ENCODE results near the gene MAPK9.

MAPK9 gene

DNA sequence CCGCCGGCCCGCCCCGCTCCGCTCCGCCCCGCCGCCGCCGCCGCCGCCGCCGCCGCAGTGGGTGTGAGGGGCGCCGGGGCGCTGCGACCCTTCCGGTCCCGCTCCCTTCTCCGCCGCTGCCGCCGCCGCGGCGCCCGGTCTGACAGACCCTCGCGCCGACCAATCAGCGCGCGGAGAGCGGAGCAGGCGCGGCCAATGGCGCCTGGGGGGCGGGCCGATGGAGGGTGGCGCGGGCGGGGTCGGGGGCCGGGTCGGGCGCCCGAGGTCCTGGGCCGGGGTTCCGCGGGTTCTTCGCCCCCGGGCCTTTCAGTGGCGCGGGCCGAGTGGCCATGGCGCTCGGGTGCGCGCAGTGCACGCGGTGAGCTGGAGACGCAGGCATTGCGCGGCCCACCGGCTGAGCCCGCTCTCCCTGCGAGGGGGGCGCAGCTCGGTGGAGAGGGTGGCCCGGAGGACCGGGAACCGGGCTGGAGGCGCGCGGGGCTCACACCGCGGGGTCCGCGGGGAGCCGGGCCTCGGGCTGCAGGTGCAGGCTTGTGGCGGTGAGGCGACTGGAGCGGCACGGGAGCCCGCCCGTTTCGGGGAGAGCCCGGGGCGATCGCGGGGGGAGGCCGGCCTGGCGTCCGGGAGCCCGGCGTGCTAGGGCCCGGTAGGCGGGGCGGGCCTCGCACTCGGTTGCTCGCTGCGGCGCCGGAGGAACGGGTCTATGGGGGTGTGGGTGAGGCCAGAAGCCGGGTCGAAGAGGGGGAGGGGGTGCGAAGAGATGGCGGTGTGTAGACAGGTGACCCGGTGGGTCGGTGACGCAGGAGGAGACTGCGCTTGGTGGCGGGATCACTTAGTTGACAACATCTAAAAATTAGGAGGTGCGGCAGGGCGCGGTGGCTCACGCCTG is at the start of gene MAPK9:
MAPK9 (minus strand) TSS at position 141 of the 889 bp plus-strand sequence. CDS start 11,522 bp downstream, outside the sequence.
- no peaks in the 10 kb centered on the region for H3K27me3 ChIP-seq (ENCODE audit: control insufficient read depth in 1 of 2, insufficient read depth in 2 of 2, low read length in 2 of 2)
- H3K36me3 ChIP-seq (ENCODE audit: control insufficient read depth in 2 of 2, insufficient read depth in 2 of 2, low read length in 2 of 2) = no peaks in the 10 kb centered on the region
- H3K4me1 ChIP-seq (ENCODE audit: control insufficient read depth, insufficient read depth, low read length) = peaks cover 24% of the 10 kb centered on the region
- H3K4me3 ChIP-seq (ENCODE audit: low read length in 2 of 2) = peak within 1 kb of the TSS; percentile 67 to 83
- peak within 1 kb of the TSS; percentile 55 for H3K27ac ChIP-seq (ENCODE audit: low read length)
- H3K9me3 ChIP-seq (ENCODE audit: control insufficient read depth in 2 of 2, low read length in 2 of 2) = no peaks in the 10 kb centered on the region
- H3K9ac ChIP-seq (ENCODE audit: low read length in 2 of 2) = peak within 1 kb of the TSS; percentile 64 to 73

DNA sequence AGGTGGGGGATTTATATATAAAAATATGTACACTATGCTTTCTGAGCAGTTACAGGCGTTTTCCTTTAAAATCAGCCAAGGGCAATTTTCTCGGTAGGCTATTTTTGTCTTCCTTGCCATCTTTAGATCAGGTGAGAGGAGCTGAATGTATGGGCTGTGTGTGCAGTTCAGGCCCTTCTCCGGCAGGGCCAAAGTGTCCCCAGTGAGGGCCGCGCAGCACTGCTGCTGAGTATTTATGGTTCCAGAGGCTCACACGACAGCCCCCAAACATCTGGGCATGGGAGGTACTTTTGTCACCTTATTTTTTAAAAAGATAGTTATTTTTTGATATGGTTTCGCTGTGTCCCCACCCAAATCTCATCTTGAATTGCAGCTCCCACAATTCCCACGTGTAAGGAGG is 49.7 kb upstream of the MAPK9 start:
- Histone ChIP-seq H3K9me3 (ENCODE audit: control insufficient read depth in 2 of 2, low read length in 2 of 2) (no peaks in the 10 kb centered on the region), H3K4me3 (ENCODE audit: low read length in 2 of 2) (no peak overlapping the region), H3K4me1 (ENCODE audit: control insufficient read depth, insufficient read depth, low read length) (peaks cover 22% of the 10 kb centered on the region), H3K27ac (ENCODE audit: low read length) (no peak overlapping the region), H3K9ac (ENCODE audit: low read length in 2 of 2) (no peak overlapping the region), H3K27me3 (ENCODE audit: control insufficient read depth in 1 of 2, insufficient read depth in 2 of 2, low read length in 2 of 2) (no peaks in the 10 kb centered on the region), H3K36me3 (ENCODE audit: control insufficient read depth in 2 of 2, insufficient read depth in 2 of 2, low read length in 2 of 2) (peaks cover 0 to 4% of the 10 kb centered on the region in 2 donors)

DNA sequence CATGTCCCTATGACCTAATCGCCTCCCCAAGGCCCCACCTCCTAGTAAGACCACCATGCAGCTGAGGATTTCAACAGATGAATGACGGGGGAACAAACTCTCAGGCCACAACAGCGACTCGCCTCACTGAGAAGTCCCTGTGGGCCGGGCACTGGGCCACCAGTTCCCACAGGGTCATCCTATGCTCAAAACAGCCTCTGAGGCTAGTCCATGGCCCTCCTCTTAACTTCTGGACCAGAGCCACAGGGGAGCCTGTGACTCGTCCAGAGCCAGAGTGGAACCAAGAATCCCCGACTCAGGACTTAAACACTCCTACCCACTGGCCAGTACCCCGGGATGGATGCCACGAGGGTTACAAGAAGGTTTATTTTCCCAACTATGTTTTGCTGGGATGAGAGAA is 49.0 kb upstream of the MAPK9 start:
- H3K27ac ChIP-seq (ENCODE audit: low read length) = no peak overlapping the region
- peaks cover 22% of the 10 kb centered on the region for H3K4me1 ChIP-seq (ENCODE audit: control insufficient read depth, insufficient read depth, low read length)
- no peaks in the 10 kb centered on the region for H3K27me3 ChIP-seq (ENCODE audit: control insufficient read depth in 1 of 2, insufficient read depth in 2 of 2, low read length in 2 of 2)
- peaks cover 6% of the 10 kb centered on the region in 2 donors for H3K36me3 ChIP-seq (ENCODE audit: control insufficient read depth in 2 of 2, insufficient read depth in 2 of 2, low read length in 2 of 2)
- H3K4me3 ChIP-seq (ENCODE audit: low read length in 2 of 2) = no peak overlapping the region
- no peaks in the 10 kb centered on the region for H3K9me3 ChIP-seq (ENCODE audit: control insufficient read depth in 2 of 2, low read length in 2 of 2)
- no peak overlapping the region for H3K9ac ChIP-seq (ENCODE audit: low read length in 2 of 2)

DNA sequence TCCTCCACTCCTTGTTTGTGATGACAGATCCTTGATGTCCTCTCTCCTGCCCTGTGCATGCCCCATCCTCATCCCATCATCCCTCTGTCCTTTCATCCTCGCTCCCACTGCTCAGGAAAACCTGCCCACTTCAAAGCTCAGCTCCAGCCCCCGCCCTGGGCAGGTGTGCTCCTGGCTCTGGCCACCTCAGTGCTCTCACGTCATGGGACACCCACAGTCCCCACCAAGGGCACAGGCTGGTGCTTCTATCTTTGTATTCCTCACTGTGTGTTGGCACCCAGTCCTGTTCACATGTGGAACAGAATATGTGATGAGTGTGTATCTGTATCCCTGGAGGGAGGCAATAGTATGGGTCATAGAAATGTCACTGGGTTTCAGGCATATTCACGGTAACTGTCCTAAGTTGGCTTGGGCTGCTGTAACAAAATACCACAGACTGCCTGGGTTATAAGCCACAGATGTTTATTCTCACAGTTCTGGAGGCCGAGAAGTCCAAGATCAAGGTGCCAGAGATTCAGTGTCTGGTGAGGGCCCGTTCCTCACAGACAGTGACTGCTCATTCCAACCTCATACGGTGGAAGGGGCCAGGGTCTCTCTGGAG is 47.8 kb upstream of the MAPK9 start:
- Histone ChIP-seq H3K4me3 (ENCODE audit: low read length in 2 of 2) (no peak overlapping the region), H3K27me3 (ENCODE audit: control insufficient read depth in 1 of 2, insufficient read depth in 2 of 2, low read length in 2 of 2) (no peaks in the 10 kb centered on the region), H3K36me3 (ENCODE audit: control insufficient read depth in 2 of 2, insufficient read depth in 2 of 2, low read length in 2 of 2) (peaks cover 10 to 12% of the 10 kb centered on the region in 2 donors), H3K9me3 (ENCODE audit: control insufficient read depth in 2 of 2, low read length in 2 of 2) (no peaks in the 10 kb centered on the region), H3K27ac (ENCODE audit: low read length) (no peak overlapping the region), H3K4me1 (ENCODE audit: control insufficient read depth, insufficient read depth, low read length) (peaks cover 22% of the 10 kb centered on the region), H3K9ac (ENCODE audit: low read length in 2 of 2) (no peak overlapping the region)

DNA sequence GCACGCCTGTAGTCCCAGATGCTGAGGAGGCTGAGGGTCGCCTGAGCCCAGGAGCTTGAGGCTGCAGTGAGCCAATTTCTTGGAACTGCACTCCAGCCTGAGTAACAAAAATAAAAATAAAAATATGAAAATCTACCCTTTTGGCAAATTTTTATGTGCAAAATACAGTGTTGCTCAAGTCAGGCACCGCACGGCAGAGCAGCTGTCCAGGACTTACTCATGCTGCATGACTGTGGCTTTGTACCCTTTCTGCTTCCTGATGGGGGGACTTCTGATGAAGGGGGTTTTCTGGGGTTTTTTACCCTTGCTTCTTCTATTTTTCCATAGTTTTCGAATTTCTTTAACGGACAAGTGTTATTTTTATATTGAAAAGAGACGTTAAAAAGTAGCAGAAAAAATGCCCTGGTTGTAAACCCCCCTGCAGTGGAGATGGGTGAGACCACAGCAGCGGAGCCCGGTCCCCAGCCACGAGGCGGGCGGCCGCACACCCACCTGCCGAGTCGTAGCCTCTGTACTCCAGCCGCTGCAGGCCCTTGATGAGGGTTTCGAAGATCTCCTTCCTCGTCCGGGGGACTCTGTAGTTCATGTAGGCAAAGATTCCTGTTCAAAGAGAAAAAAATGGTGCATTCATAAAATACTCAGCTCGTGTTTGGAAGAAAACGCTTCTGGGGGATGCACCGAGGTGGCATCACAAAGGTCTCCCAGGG is 46.3 kb upstream of the MAPK9 start:
- Histone ChIP-seq H3K4me1 (ENCODE audit: control insufficient read depth, insufficient read depth, low read length) (peaks cover 9% of the 10 kb centered on the region), H3K4me3 (ENCODE audit: low read length in 2 of 2) (no peak overlapping the region), H3K36me3 (ENCODE audit: control insufficient read depth in 2 of 2, insufficient read depth in 2 of 2, low read length in 2 of 2) (peaks cover 13 to 19% of the 10 kb centered on the region in 2 donors), H3K27me3 (ENCODE audit: control insufficient read depth in 1 of 2, insufficient read depth in 2 of 2, low read length in 2 of 2) (peaks cover 0 to 6% of the 10 kb centered on the region in 2 donors), H3K9me3 (ENCODE audit: control insufficient read depth in 2 of 2, low read length in 2 of 2) (no peaks in the 10 kb centered on the region), H3K27ac (ENCODE audit: low read length) (no peak overlapping the region), H3K9ac (ENCODE audit: low read length in 2 of 2) (no peak overlapping the region)

DNA sequence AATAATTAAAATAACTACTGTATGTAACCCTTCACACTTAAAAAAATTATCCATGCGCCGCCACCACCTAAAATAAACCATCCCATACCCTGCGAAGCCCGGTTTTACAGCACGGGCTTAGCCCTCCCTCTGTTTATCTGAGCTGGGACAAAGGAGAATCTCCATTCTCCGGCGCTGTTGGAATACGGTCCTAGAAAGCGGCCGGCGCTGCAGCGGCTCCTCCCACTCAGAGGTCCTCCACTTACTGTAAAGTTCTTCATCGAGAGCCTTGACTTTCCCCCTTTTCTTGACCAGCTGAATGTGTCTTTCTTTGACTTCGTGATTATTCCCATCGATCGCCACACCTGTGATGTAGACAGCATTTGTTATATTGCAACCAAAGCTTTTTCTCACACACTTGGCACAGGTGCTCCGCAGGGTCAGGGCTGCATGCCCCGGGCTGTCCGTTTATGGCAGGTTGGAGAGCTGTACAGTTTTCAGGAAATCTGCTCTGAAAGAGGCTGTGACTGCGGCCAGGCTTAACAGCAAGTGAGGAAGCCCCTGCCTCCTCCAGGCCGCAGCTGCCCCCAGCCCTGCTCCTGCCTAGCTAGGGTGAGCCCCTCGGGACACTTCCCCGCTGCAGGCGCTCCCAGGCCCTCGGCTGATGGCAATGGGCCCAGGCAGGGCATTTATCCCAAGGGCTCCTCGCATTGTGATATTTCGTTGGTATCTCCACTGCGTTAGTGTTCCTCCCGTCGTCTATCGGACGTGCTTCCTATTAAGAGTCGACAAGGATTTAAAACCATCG is 44.5 kb upstream of the MAPK9 start:
- Histone ChIP-seq H3K9me3 (ENCODE audit: control insufficient read depth in 2 of 2, low read length in 2 of 2) (no peaks in the 10 kb centered on the region), H3K4me3 (ENCODE audit: low read length in 2 of 2) (no peak overlapping the region), H3K36me3 (ENCODE audit: control insufficient read depth in 2 of 2, insufficient read depth in 2 of 2, low read length in 2 of 2) (peaks cover 13 to 19% of the 10 kb centered on the region in 2 donors), H3K9ac (ENCODE audit: low read length in 2 of 2) (no peak overlapping the region), H3K4me1 (ENCODE audit: control insufficient read depth, insufficient read depth, low read length) (peaks cover 8% of the 10 kb centered on the region), H3K27ac (ENCODE audit: low read length) (no peak overlapping the region), H3K27me3 (ENCODE audit: control insufficient read depth in 1 of 2, insufficient read depth in 2 of 2, low read length in 2 of 2) (peaks cover 0 to 6% of the 10 kb centered on the region in 2 donors)

DNA sequence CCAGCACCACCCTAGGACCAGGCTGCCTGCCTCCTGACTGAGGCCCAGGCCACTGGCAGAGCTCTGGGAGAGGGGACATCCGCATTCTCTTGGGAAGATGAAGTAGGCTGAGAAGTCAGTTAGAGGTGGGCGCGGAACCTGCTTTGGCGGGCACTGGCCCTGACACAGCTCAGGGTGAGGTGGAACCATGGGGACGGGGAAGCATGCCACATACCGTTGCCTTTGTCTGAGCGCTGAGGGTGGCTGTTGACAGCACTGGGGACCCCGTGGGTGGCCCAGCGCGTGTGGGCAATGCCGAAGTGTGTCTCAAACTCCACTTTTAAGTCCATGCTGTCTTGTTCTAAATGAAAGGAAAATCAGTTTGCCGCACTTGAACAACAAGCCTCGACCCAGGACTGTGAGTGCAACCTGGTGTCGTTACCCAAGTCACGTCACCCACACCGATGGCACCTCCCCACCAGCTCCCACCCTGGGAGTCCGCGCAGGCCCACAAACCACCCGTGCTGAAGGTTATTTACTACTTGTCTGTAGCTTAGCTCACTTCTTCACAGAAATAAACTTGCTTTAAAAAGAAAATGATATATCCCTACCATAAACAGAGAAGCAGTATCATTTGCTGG is 43.8 kb upstream of the MAPK9 start:
- H3K27me3 ChIP-seq (ENCODE audit: control insufficient read depth in 1 of 2, insufficient read depth in 2 of 2, low read length in 2 of 2) = peaks cover 0 to 6% of the 10 kb centered on the region in 2 donors
- no peak overlapping the region for H3K4me3 ChIP-seq (ENCODE audit: low read length in 2 of 2)
- H3K4me1 ChIP-seq (ENCODE audit: control insufficient read depth, insufficient read depth, low read length) = peaks cover 8% of the 10 kb centered on the region
- H3K27ac ChIP-seq (ENCODE audit: low read length) = no peak overlapping the region
- no peak overlapping the region for H3K9ac ChIP-seq (ENCODE audit: low read length in 2 of 2)
- no peaks in the 10 kb centered on the region for H3K9me3 ChIP-seq (ENCODE audit: control insufficient read depth in 2 of 2, low read length in 2 of 2)
- H3K36me3 ChIP-seq (ENCODE audit: control insufficient read depth in 2 of 2, insufficient read depth in 2 of 2, low read length in 2 of 2) = peaks cover 13 to 19% of the 10 kb centered on the region in 2 donors

DNA sequence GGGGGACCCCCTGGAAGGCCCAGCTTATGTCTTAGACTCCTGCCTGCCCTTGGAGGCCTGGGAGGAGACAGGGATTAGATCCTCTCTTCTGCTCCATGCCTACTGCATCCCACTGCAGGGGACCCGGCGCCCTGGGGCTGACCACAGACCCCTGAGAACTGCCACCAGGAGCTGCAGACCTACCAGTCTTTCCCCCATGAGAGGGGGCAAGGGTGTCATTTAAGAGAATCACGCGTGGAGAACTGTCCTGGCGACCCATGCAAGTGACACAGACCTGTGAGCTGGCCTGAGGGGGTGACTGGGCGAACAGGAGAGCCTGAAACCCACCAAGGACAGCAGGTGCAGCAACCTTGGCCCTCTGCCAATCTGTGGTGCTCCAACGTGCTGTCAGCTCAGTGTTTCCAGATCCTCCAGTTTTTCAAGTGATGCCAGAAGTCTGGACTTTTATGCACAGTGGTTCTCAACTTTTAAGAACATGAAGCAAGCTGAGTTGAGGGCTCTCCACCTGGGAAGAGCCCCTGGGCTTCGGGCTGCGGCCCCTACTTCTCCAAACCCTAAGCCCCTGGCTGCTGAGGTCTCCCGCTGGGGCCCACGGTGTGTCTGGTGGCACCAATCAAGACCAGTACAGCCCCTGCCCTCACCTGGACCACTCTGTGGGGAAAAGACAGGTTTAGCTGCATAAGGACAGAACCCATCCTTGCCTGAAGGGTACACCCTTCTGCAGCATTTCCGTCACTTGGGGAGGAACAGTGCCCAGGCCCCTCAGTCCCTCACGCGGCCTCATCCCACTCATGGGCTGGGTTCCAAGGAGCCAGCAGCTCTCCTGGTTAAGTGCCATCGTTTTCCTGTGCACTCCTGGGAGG is 43.1 kb upstream of the MAPK9 start:
- Histone ChIP-seq H3K27ac (ENCODE audit: low read length) (no peak overlapping the region), H3K4me3 (ENCODE audit: low read length in 2 of 2) (no peak overlapping the region), H3K9ac (ENCODE audit: low read length in 2 of 2) (no peak overlapping the region), H3K4me1 (ENCODE audit: control insufficient read depth, insufficient read depth, low read length) (peaks cover 12% of the 10 kb centered on the region), H3K9me3 (ENCODE audit: control insufficient read depth in 2 of 2, low read length in 2 of 2) (no peaks in the 10 kb centered on the region), H3K36me3 (ENCODE audit: control insufficient read depth in 2 of 2, insufficient read depth in 2 of 2, low read length in 2 of 2) (peaks cover 14 to 19% of the 10 kb centered on the region in 2 donors), H3K27me3 (ENCODE audit: control insufficient read depth in 1 of 2, insufficient read depth in 2 of 2, low read length in 2 of 2) (peaks cover 0 to 6% of the 10 kb centered on the region in 2 donors)

DNA sequence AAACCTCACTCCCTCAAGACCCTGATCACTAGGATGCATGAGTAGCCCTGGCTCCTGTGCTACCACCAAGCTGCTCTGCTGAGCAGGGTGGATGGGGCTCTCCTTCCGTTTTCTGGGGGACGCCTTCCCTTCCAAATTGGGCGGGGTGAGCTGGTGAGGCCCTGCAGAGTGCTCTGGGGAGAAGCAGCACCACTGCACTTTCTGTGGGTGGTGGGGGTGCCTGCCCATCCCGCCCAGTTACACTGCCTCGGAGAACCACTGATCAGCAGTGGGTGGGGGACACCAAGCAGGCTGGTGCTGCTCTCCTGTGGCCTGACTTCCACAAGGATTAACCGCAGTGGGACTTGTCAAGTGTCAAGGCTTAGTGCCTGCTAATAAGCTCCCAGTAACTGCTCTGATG is 42.3 kb upstream of the MAPK9 start:
- H3K4me1 ChIP-seq (ENCODE audit: control insufficient read depth, insufficient read depth, low read length) = peaks cover 6% of the 10 kb centered on the region
- peaks cover 19% of the 10 kb centered on the region in 2 donors for H3K36me3 ChIP-seq (ENCODE audit: control insufficient read depth in 2 of 2, insufficient read depth in 2 of 2, low read length in 2 of 2)
- no peak overlapping the region for H3K4me3 ChIP-seq (ENCODE audit: low read length in 2 of 2)
- H3K27me3 ChIP-seq (ENCODE audit: control insufficient read depth in 1 of 2, insufficient read depth in 2 of 2, low read length in 2 of 2) = peaks cover 0 to 6% of the 10 kb centered on the region in 2 donors
- no peak overlapping the region for H3K9ac ChIP-seq (ENCODE audit: low read length in 2 of 2)
- H3K9me3 ChIP-seq (ENCODE audit: control insufficient read depth in 2 of 2, low read length in 2 of 2) = no peaks in the 10 kb centered on the region
- H3K27ac ChIP-seq (ENCODE audit: low read length) = no peak overlapping the region

All from stomach smooth muscle (tissue), 2 donors.